ENCODE results near the gene PALLD. TPM values are rescaled to one million over a fixed set of nuclear protein-coding genes. Genes with fewer than 3 reads are reported as not detected.

Gene PALLD
- total RNA-seq, 1 experiment from 2014 or later, result 166 TPM

GRCh38 chr4:168945291-168945690 is 448.4 kb downstream of the PALLD start:
- Histone ChIP-seq H3K27ac (ENCODE audit: low read depth, low read length) (no peak overlapping the region), H3K27me3 (ENCODE audit: insufficient read depth, low read length) (no peaks in the 10 kb centered on the region), H3K4me2 (ENCODE audit: low read length) (no peak overlapping the region), H3K79me2 (ENCODE audit: insufficient read depth, low read length) (no peaks in the 10 kb centered on the region), H3K4me3 (replicated peaks in 1 of 2; ENCODE audit: low read depth in 1 of 2, low read length in 2 of 2) (no peak overlapping the region), H4K20me1 (ENCODE audit: insufficient read depth) (no peaks in the 10 kb centered on the region), H3K36me3 (ENCODE audit: control insufficient read depth in 1 of 2, insufficient read depth in 2 of 2, low read length in 2 of 2) (no peaks in the 10 kb centered on the region), H2AFZ (ENCODE audit: low read depth, low read length, poor library complexity, severe bottlenecking) (no peak overlapping the region), H3K9me2 (ENCODE audit: insufficient read depth) (no peaks in the 10 kb centered on the region), H3K9me3 (ENCODE audit: control insufficient read depth in 1 of 2, insufficient read depth in 1 of 2, low read depth in 1 of 2, low read length in 2 of 2) (no peaks in the 10 kb centered on the region), H3K4me1 (ENCODE audit: control insufficient read depth in 1 of 2, insufficient read depth in 2 of 2, low read length in 2 of 2) (no peaks in the 10 kb centered on the region), H3K9ac (ENCODE audit: low read length) (no peak overlapping the region)
- TF ChIP-seq YY1 (IDR thresholded peaks at IDR 0.05; ENCODE audit: extremely low read depth, insufficient replicate concordance, low read depth, low read length) (no peak), ELF1 (IDR thresholded peaks at IDR 0.05; ENCODE audit: borderline replicate concordance, low read depth) (no peak), ZFX (IDR thresholded peaks at IDR 0.05) (no peak), SRF (IDR thresholded peaks at IDR 0.05; ENCODE audit: low read depth) (no peak), ZNF274 (IDR thresholded peaks at IDR 0.05; ENCODE audit: low read depth, low read length) (no peak), TCF7L2 (IDR thresholded peaks at IDR 0.05; ENCODE audit: borderline replicate concordance, extremely low read depth, insufficient read depth, insufficient read length) (no peak), POLR2A (IDR thresholded peaks at IDR 0.05; ENCODE audit: borderline replicate concordance, extremely low read depth, insufficient read depth, insufficient read length) (no peak), CEBPB (IDR thresholded peaks at IDR 0.05; ENCODE audit: low read depth) (no peak), FOSL1 (IDR thresholded peaks at IDR 0.05; ENCODE audit: low read depth) (no peak), ZBTB33 (IDR thresholded peaks at IDR 0.05; ENCODE audit: extremely low read depth, insufficient replicate concordance, low read length) (no peak), EZH2phosphoT487 (IDR thresholded peaks at IDR 0.05; ENCODE audit: borderline replicate concordance) (no peak), CBX3 (IDR thresholded peaks at IDR 0.05; ENCODE audit: low read depth) (no peak), SP1 (IDR thresholded peaks at IDR 0.05; ENCODE audit: low read depth) (no peak), SIN3A (IDR thresholded peaks at IDR 0.05; ENCODE audit: low read depth) (no peak), EGR1 (IDR thresholded peaks at IDR 0.05; ENCODE audit: low read depth) (no peak)
- TF ChIP-seq, protein P1, sequence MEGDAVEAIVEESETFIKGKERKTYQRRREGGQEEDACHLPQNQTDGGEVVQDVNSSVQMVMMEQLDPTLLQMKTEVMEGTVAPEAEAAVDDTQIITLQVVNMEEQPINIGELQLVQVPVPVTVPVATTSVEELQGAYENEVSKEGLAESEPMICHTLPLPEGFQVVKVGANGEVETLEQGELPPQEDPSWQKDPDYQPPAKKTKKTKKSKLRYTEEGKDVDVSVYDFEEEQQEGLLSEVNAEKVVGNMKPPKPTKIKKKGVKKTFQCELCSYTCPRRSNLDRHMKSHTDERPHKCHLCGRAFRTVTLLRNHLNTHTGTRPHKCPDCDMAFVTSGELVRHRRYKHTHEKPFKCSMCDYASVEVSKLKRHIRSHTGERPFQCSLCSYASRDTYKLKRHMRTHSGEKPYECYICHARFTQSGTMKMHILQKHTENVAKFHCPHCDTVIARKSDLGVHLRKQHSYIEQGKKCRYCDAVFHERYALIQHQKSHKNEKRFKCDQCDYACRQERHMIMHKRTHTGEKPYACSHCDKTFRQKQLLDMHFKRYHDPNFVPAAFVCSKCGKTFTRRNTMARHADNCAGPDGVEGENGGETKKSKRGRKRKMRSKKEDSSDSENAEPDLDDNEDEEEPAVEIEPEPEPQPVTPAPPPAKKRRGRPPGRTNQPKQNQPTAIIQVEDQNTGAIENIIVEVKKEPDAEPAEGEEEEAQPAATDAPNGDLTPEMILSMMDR (IDR thresholded peaks at IDR 0.05 in 2 of 3, conservative IDR thresholded peaks at IDR 0.05 in 1 of 3; ENCODE audit: borderline replicate concordance in 1 of 3, insufficient read depth in 1 of 3, low read depth in 2 of 3, low read length in 2 of 3), result no peak
- TF ChIP-seq, protein P2, sequence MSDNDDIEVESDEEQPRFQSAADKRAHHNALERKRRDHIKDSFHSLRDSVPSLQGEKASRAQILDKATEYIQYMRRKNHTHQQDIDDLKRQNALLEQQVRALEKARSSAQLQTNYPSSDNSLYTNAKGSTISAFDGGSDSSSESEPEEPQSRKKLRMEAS (IDR thresholded peaks at IDR 0.05), result no peak
- TF ChIP-seq, protein P3, sequence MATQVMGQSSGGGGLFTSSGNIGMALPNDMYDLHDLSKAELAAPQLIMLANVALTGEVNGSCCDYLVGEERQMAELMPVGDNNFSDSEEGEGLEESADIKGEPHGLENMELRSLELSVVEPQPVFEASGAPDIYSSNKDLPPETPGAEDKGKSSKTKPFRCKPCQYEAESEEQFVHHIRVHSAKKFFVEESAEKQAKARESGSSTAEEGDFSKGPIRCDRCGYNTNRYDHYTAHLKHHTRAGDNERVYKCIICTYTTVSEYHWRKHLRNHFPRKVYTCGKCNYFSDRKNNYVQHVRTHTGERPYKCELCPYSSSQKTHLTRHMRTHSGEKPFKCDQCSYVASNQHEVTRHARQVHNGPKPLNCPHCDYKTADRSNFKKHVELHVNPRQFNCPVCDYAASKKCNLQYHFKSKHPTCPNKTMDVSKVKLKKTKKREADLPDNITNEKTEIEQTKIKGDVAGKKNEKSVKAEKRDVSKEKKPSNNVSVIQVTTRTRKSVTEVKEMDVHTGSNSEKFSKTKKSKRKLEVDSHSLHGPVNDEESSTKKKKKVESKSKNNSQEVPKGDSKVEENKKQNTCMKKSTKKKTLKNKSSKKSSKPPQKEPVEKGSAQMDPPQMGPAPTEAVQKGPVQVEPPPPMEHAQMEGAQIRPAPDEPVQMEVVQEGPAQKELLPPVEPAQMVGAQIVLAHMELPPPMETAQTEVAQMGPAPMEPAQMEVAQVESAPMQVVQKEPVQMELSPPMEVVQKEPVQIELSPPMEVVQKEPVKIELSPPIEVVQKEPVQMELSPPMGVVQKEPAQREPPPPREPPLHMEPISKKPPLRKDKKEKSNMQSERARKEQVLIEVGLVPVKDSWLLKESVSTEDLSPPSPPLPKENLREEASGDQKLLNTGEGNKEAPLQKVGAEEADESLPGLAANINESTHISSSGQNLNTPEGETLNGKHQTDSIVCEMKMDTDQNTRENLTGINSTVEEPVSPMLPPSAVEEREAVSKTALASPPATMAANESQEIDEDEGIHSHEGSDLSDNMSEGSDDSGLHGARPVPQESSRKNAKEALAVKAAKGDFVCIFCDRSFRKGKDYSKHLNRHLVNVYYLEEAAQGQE (IDR thresholded peaks at IDR 0.05; ENCODE audit: low read depth), result no peak
- no peak for ATAC-seq
- RAD21 ChIA-PET (ENCODE audit: low non-redundant PET in 1 of 2, low total read pairs in 2 of 2, uncharacterized antibody in 2 of 2, unreplicated experiment in 2 of 2), result no interaction called here
- CTCF ChIA-PET, result no interaction called here
- no TSS peak for BruUV-seq (replicated peaks)
- intact Hi-C loops (cut with micrococcal nuclease), result no loop called here
- DNase-seq (ENCODE audit: low read depth, low spot score), result no peak
- POLR2A ChIA-PET, result no interaction called here
